ENCODE measurements around the gene SETD5.
"Not testable (repeated sequence)": the region's sequence is repeated elsewhere in the genome, so short reads cannot be mapped to it uniquely, and the experiment has no call there.

The SETD5 gene

GRCh38 chr3:9473496-9474065, 76.2 kb downstream of the SETD5 start:
- DNase-seq = no peak

DNA sequence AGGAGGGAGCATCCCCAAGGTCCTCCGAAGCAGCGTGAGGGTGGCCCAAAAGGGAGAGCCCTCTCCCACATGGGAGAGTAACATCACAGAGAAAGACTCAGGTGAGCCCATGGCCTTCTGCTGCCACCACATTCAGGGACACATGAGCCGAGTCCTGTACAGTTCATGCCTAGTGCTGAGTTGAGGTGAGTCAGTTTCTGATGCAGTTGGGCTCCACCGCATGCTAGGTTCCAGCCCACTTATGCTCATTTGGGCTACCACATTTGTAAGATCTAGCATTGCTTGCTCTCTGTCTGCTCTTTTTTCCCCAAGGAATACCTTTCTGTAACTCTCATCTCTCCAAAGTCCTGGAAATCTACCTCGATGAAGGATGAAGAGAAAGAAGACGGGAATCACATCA, 77.1 kb downstream of the SETD5 start:
- no peak for DNase-seq

- no peak for DNase-seq
These were observed 79.5 kb downstream of the SETD5 start for GRCh38 chr3:9476935-9477334.

- no peak for DNase-seq
These were observed 82.8 kb downstream of the SETD5 start for GRCh38 chr3:9480265-9480664.

DNA sequence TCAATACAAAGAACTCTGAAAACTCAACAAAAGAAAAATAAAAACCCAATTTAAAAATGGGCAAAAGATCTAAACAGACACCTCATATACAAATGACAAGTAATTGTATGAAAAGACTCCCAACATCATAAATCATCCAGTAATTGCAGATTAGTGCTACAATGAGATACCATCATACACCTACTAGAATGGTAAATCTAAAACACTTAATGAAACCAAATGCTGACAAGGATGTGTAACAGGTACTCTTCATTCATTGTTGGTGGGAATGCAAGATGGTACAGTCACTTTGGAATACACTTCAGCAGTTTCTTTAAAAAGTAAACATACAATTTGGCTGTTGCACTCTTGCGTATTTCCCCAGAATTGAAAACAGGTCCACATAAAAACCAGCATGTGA, 87.8 kb downstream of the SETD5 start:
- no peak for DNase-seq

DNA sequence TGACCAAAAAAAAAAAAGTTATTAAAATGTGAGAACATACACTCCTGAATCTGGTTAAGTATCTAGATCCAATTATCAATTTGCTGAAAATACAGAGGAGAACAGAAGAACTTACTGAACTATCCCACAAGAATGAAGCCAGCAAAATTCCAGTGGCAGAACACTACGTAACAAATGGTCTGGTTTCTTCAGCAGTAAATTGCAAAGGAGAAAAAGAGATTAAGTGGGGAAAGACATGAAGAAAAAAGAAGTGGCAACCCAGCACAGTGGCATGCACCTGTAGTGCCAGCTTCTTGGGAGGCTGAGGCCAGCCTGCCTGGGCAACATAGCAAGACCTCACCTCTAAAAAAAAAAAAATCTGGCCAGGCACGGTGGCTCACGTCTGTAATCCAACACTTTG, 94.1 kb downstream of the SETD5 start:
- DNase-seq = no peak

DNA sequence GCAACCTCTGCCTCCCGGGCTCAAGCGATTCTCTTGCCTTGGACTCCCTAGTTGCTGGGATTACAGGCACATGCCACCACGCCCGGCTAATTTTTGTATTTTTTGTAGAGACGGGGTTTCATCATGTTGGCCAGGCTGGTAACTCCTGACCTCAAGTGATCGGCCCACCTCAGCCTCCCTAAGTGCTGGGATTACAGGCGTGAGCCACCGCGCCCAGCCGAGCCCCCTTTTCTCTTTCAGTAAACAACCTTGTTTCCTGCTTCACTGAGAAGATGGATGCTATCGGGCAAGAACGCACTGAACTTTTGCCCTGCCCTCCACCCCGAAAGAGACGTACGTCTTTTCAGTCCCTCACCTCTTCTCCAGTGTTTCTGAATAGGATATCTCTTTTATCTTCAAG, 96.6 kb downstream of the SETD5 start:
- DNase-seq = not testable (repeated sequence)

GRCh38 chr3:9496893-9497292, 99.5 kb downstream of the SETD5 start:
- no peak for DNase-seq

DNA sequence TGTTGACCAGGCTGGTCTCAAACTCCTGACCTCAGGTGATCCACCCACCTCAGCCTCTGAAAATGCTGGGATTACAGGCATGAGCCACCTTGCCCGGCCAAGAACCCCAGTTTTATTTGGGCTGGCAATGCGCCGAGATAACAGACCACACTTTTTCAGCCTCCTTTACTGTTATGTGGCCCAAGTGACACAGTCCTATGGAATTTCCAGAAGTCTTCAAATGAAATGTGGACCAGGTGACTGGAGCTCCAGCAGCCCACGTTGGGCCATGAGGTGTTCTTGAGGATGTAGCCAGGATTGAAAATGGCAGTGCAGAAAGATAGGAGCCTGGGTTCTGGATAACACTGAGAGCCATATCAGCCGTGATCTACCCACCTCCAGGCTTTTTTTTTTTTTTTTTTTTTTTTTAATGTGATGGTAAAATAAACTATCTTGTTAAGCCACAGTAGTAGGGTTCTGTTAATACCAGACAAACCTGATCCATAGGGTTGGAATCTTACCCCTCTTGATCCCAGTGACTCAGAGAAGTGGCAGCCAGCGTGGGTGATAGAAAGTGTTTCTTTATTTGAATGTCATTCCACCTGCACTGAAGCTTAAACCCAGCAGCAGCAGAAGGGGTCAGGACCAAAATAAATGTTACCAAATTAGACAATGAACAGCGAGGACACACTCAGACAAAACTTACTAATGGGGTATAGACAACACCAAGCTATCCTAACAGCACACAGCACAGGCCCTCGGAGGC, 100.6 kb downstream of the SETD5 start:
- DNase-seq = no peak

DNA sequence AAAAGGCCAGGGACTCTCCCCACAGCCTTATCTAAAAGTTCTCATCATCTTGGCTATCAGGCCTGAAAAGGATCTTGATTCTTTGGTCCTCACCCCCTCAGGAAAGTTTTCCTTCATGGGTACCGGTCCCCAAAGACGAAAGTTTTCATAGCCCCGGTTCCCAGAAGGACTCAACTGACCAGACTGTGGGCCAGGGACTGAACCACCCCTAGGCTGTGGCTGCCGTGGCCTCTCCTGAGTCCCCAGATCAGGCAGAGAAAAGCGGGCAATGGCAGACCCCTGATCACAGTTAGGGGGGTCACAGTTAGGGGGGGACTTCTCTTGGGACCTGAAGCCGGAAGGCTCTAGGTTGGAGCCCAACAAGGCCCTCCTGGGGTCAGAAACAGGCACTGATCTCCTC, 101.4 kb downstream of the SETD5 start:
- DNase-seq = no peak

DNA sequence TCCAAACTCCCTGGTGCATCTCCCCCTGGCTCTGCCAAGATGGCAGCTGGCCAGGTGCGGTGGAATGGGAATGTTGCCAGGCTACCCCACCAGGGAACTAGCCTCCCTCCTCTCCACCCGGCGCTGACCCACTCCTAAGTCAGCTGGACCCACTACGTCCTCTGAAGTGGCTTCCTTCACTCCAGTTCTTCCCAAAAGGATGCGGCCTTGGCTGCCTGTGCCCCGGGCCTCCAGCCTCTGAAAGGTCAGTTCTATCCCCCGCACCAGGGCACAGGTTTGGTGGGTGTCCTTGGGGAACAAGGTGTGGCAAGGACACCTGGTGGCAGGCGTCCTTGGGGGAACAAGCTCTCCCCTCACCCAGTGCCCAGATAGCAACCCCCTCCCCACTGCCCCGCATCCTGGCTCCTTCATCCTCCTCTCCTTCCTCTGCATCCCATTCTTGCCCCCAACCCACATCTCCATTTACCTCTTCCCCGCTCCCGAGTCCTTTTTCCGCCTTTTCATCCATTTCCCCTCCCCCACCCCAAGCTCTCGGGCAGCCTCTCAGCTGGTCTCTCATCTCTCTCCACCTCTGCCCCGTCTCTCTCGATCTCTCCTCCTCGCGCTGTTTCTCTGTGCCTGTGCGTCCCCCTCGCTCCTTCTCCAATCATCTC, 102.2 kb downstream of the SETD5 start:
- DNase-seq = no peak

DNA sequence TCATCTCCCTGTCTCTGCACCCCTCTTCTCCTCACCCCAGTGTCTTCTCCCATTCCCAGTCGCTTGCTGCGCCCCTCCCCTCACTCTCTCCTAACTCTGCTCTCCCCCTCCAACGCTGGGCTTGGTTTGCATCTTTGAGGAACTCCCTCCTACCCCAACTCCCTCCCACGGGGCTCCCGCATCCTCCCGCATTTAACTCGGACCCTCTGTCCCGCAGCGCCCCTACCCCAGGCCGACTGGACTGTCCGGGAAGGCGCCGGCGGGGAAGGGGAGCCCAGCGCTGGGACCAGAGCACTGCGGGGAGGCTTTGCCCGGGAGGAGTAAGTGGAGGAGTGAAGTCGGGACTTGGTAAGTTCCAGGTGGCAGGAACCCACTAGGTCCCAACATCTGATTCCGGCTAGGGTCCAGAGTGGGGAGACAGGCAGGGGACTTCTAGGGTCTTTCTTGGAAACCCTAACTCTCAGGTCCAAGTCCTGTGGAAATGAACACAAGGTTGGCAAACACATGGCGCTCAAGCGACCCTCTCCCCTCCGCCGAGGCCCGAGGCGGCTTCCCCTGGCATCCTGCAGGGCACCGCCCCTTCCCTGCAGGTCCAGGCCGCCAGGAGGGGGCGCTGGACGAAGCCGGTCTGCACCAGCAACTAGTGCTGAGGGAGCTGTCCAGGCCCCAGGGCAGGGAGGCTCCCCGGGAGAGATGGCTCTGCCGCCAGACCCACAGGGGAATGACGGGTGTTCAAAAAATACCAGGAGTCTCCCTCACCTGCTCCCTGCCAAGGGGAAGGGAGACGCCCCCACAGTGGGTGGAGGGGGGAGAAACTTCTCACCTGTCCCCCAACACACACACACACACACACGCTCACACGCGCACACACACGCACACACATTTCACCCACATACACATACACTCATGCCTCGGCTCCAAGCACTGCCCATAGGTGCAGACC, 103.0 kb downstream of the SETD5 start:
- peak; percentile 42 for DNase-seq

- DNase-seq = no peak
These were observed 103.8 kb downstream of the SETD5 start for GRCh38 chr3:9501226-9501625.

DNA sequence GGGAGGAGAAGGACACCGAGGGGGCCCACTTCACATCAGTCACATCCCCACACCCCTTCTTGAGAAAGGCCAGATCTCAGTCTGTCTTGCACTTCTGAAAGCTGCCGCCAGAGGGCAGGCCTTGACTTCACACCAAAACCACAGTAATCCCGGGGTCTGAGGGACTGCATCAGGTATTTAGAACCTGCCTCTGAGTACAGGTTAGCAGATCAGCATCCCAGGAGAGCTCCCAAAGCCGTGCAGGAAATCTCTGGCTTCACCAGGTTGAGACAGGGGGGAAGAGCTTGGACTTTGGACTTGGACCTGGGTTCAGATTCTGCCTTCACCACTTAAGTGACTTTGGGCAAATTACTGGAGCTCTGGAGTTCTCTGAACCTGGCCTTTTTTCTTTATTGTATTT, 105.9 kb downstream of the SETD5 start:
- peak; percentile 55 for DNase-seq

- no peak for DNase-seq
These were observed 110.5 kb downstream of the SETD5 start for GRCh38 chr3:9507586-9508578.

- peak; percentile 60 for DNase-seq
These were observed 111.4 kb downstream of the SETD5 start for GRCh38 chr3:9508781-9509180.

- no peak for DNase-seq
These were observed 115.1 kb downstream of the SETD5 start for GRCh38 chr3:9512456-9513045.

GRCh38 chr3:9514306-9514705, 116.9 kb downstream of the SETD5 start:
- no peak for DNase-seq

- DNase-seq = no peak
These were observed 117.5 kb downstream of the SETD5 start for GRCh38 chr3:9514956-9515355.

DNA sequence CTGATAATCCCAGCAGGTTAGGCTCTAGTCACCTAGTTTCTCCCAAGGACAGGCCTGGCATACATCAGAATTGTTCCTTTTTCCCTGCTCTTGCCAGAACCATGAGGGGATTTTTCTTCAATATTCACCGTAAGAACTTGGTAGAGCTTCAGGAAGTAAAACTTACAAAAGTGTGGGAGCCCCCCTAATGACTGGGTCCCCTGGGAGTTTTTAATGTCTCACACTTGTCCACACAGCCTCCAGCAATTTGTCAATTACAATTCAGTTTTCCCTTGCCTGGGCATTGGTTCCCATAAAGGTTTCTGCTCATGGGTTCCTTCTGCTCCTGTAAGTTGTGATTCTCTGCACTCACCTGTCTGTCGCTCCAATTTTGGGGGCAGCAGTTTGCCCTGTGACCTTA, 127.7 kb downstream of the SETD5 start:
- no peak for DNase-seq
